ENCODE measurements around the gene TSLP. TPM values are rescaled to one million over a fixed set of nuclear protein-coding genes. Genes with fewer than 3 reads are reported as not detected.

The TSLP gene
- total RNA-seq, 1 experiment from 2014 or later = not detected

DNA sequence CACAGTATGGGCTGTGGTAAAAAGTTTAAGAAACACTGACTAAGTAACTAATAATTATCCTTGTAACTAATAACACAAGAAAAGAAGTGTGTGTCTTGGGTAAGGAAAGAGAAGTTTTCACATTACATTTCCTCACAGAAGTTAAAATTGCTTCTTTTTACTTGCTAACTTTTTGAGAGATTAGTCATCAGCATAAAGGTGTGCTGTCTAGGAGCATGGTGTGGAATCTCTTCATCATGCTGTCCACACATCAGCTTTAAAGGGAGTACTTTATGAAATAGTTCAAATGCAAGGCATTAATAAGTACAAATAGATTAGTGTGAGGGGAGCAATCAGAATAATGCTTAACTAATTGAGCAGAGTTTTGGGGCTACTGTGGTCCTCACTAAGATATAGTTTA is 50.4 kb downstream of the TSLP start:
- Histone ChIP-seq H3K9me2 (replicated peaks; ENCODE audit: insufficient read depth, low read length) (no peaks in the 10 kb centered on the region), H3K36me3 (ENCODE audit: insufficient read depth, low read length) (peaks cover 92% of the 10 kb centered on the region), H3K9me3 (ENCODE audit: low read length) (no peaks in the 10 kb centered on the region), H3K27me3 (ENCODE audit: low read length) (no peaks in the 10 kb centered on the region), H3K9ac (ENCODE audit: low read length) (no peak overlapping the region), H4K20me1 (ENCODE audit: insufficient read depth, low read depth, low read length) (0 out of 2 replicates have a peak, but pooled peaks cover 4% of the 10 kb centered on the region), H3K4me3 (ENCODE audit: low read length) (no peak overlapping the region), H2AFZ (ENCODE audit: low read length) (no peak overlapping the region), H3K27ac (ENCODE audit: low read length) (no peak overlapping the region), H3K4me1 (ENCODE audit: low read length) (no peaks in the 10 kb centered on the region), H3K79me2 (ENCODE audit: low read length) (peaks cover 9% of the 10 kb centered on the region; the same call in 1 of the 2 replicates), H3K4me2 (ENCODE audit: low read depth, low read length, poor library complexity, severe bottlenecking) (no peak overlapping the region)
- no peak for DNase-seq

DNA sequence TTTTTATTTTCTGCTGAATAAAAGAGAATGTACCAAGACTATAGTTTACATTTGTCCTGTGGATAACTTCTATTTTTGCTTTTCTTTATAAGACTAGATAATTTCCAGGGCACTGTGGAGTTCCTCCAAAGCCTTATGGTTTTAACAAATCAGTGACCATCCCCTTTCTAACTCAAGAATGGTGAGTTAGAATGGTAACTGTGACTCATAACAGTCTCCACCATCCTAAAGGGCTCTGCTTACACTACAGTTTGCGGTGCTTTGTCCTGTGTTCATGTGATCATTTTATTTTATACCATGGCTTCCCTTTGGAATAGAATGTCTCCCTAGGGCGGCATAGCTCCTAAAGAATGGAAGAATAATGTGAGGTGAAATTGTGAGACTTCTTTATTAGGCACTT is 50.9 kb downstream of the TSLP start:
- Histone ChIP-seq H4K20me1 (ENCODE audit: insufficient read depth, low read depth, low read length) (0 out of 2 replicates have a peak, but pooled peaks cover 4% of the 10 kb centered on the region), H3K4me2 (ENCODE audit: low read depth, low read length, poor library complexity, severe bottlenecking) (no peak overlapping the region), H3K27me3 (ENCODE audit: low read length) (no peaks in the 10 kb centered on the region), H3K9me2 (replicated peaks; ENCODE audit: insufficient read depth, low read length) (no peaks in the 10 kb centered on the region), H3K9me3 (ENCODE audit: low read length) (no peaks in the 10 kb centered on the region), H3K79me2 (ENCODE audit: low read length) (peaks cover 6% of the 10 kb centered on the region; the same call in 1 of the 2 replicates), H3K4me1 (ENCODE audit: low read length) (no peaks in the 10 kb centered on the region), H3K9ac (ENCODE audit: low read length) (no peak overlapping the region), H2AFZ (ENCODE audit: low read length) (no peak overlapping the region), H3K4me3 (ENCODE audit: low read length) (no peak overlapping the region), H3K36me3 (ENCODE audit: insufficient read depth, low read length) (peaks cover 93% of the 10 kb centered on the region), H3K27ac (ENCODE audit: low read length) (no peak overlapping the region)
- DNase-seq = no peak

DNA sequence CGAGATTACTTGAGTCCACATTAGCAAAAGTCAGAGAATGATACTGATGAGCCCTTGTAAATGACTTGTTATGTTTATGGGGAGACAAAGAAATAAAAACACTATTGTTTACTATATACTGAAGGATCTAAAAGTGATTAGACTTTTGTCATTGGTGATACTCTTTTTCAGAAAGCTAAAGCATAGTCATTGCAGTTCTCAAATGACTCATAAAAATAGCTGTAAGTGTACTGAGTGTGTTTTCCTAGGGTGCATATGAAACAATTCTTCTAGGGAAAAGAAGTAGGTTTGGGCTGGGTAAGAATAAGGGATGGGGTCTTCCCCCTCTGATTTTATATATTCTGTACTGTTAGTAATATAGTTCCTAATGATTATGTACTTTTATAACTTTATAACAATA is 53.3 kb downstream of the TSLP start:
- no peak overlapping the region for H3K27ac ChIP-seq (ENCODE audit: low read length)
- H4K20me1 ChIP-seq (ENCODE audit: insufficient read depth, low read depth, low read length) = 0 out of 2 replicates have a peak, but pooled peaks cover 4% of the 10 kb centered on the region
- H3K4me1 ChIP-seq (ENCODE audit: low read length) = no peaks in the 10 kb centered on the region
- no peaks in the 10 kb centered on the region for H3K27me3 ChIP-seq (ENCODE audit: low read length)
- no peak overlapping the region for H3K4me2 ChIP-seq (ENCODE audit: low read depth, low read length, poor library complexity, severe bottlenecking)
- H3K4me3 ChIP-seq (ENCODE audit: low read length) = no peak overlapping the region
- H2AFZ ChIP-seq (ENCODE audit: low read length) = no peak overlapping the region
- H3K79me2 ChIP-seq (ENCODE audit: low read length) = no peaks in the 10 kb centered on the region
- peaks cover 83% of the 10 kb centered on the region for H3K36me3 ChIP-seq (ENCODE audit: insufficient read depth, low read length)
- H3K9me2 ChIP-seq (replicated peaks; ENCODE audit: insufficient read depth, low read length) = no peaks in the 10 kb centered on the region
- no peaks in the 10 kb centered on the region for H3K9me3 ChIP-seq (ENCODE audit: low read length)
- DNase-seq = no peak
- H3K9ac ChIP-seq (ENCODE audit: low read length) = no peak overlapping the region

DNA sequence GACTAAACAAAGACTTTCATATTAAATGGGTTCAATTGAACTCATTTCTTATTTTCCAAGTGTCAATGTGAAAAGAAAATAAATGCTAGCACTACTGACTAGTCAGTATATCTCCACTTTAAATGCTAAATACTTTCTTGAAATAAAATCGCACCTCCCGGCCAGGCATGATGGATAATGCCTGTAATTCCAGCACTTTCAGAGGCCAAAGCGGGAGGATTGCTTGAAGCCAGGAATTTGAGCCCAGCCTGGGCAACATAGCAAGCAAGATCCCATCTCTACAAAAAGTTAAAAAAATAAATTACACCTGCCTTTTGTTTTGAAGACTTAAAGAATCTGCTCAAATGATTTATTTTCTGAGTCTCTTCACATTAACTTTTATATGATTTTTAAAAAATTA is 55.4 kb downstream of the TSLP start:
- Histone ChIP-seq H3K36me3 (ENCODE audit: insufficient read depth, low read length) (peaks cover 62% of the 10 kb centered on the region), H3K79me2 (ENCODE audit: low read length) (no peaks in the 10 kb centered on the region), H3K9me3 (ENCODE audit: low read length) (no peaks in the 10 kb centered on the region), H4K20me1 (ENCODE audit: insufficient read depth, low read depth, low read length) (0 out of 2 replicates have a peak, but pooled peaks cover 4% of the 10 kb centered on the region), H2AFZ (ENCODE audit: low read length) (no peak overlapping the region), H3K4me2 (ENCODE audit: low read depth, low read length, poor library complexity, severe bottlenecking) (no peak overlapping the region), H3K9ac (ENCODE audit: low read length) (no peak overlapping the region), H3K4me1 (ENCODE audit: low read length) (no peaks in the 10 kb centered on the region), H3K27me3 (ENCODE audit: low read length) (no peaks in the 10 kb centered on the region), H3K4me3 (ENCODE audit: low read length) (no peak overlapping the region), H3K27ac (ENCODE audit: low read length) (no peak overlapping the region), H3K9me2 (replicated peaks; ENCODE audit: insufficient read depth, low read length) (no peaks in the 10 kb centered on the region)
- no peak for DNase-seq

Other genes with a start within 250 kb of the TSLP start
- 32.2 and 73.5 TPM in 2 replicates for gene WDR36, start 20.6 kb downstream of the TSLP start, total RNA-seq (2014; rRNA removed; shearing (Covaris generic); ENCODE audit: low replicate concordance)
- gene CAMK4, start 152.7 kb downstream of the TSLP start, total RNA-seq (2014; rRNA removed; shearing (Covaris generic); ENCODE audit: low replicate concordance) = 0.04 and 1.6 TPM in 2 replicates

Measured in Karpas-422 (cell line).